ENCODE results near the gene DIPK1C. TPM values are rescaled to one million over a fixed set of nuclear protein-coding genes. Genes with fewer than 3 reads are reported as not detected.

The DIPK1C gene
- total RNA-seq, 4 donors from 2014 or later: 0.12 to 9.1 TPM; not detected in 2

GRCh38 chr18:74465775-74466174 lies 8.7 kb upstream of the DIPK1C start:
- DNase-seq: no peak
- intact Hi-C loops (cut with DNase I; ENCODE audit: low total_unique reads): no loop called here
- H3K27ac ChIP-seq: no peak overlapping the region

GRCh38 chr18:74463983-74464382 lies 6.9 kb upstream of the DIPK1C start:
- intact Hi-C loops (cut with DNase I; ENCODE audit: low total_unique reads): no loop called here
- DNase-seq: no peak
- no peaks in the 10 kb centered on the region for H3K36me3 ChIP-seq
- no peak overlapping the region for H3K27ac ChIP-seq
- TF ChIP-seq CTCF (IDR thresholded peaks at IDR 0.05) (no peak), POLR2A (IDR thresholded peaks at IDR 0.05) (no peak)
- H3K27me3 ChIP-seq: no peaks in the 10 kb centered on the region
- H3K4me3 ChIP-seq: no peak overlapping the region
- no peaks in the 10 kb centered on the region for H3K9me3 ChIP-seq
- peaks cover 0 to under 1% of the 10 kb centered on the region in 2 donors for H3K4me1 ChIP-seq

More at GRCh38 chr18:74465775-74466174, 8.7 kb upstream of the DIPK1C start:
- no peak for TF ChIP-seq CTCF (IDR thresholded peaks at IDR 0.05)
- H3K36me3 ChIP-seq: no peaks in the 10 kb centered on the region
- H3K9me3 ChIP-seq: no peaks in the 10 kb centered on the region
- no peak overlapping the region for H3K4me3 ChIP-seq
- H3K27me3 ChIP-seq: no peaks in the 10 kb centered on the region
- peaks cover 0 to 4% of the 10 kb centered on the region in 2 donors for H3K4me1 ChIP-seq

GRCh38 chr18:74463254-74463653 lies 6.1 kb upstream of the DIPK1C start:
- Histone ChIP-seq H3K4me1 (no peaks in the 10 kb centered on the region), H3K4me3 (no peak overlapping the region), H3K36me3 (no peaks in the 10 kb centered on the region), H3K27ac (no peak overlapping the region), H3K27me3 (no peaks in the 10 kb centered on the region), H3K9me3 (no peaks in the 10 kb centered on the region)
- TF ChIP-seq POLR2A (IDR thresholded peaks at IDR 0.05) (no peak), CTCF (IDR thresholded peaks at IDR 0.05) (no peak)
- DNase-seq: no peak
- intact Hi-C loops (cut with DNase I; ENCODE audit: low total_unique reads): no loop called here

GRCh38 chr18:74460825-74461224 lies 3.7 kb upstream of the DIPK1C start:
- intact Hi-C loops (cut with DNase I; ENCODE audit: low total_unique reads): no loop called here
- H3K4me1 ChIP-seq: peaks cover 0 to 7% of the 10 kb centered on the region in 2 donors
- no peak for TF ChIP-seq POLR2A (IDR thresholded peaks at IDR 0.05)
- no peak for TF ChIP-seq CTCF (IDR thresholded peaks at IDR 0.05)
- peaks cover 0 to 9% of the 10 kb centered on the region in 2 donors for H3K27me3 ChIP-seq
- H3K9me3 ChIP-seq: no peaks in the 10 kb centered on the region
- no peaks in the 10 kb centered on the region for H3K36me3 ChIP-seq
- no peak overlapping the region for H3K4me3 ChIP-seq
- no peak for DNase-seq
- no peak overlapping the region for H3K27ac ChIP-seq

GRCh38 chr18:74459889-74460288 lies 2.8 kb upstream of the DIPK1C start:
- DNase-seq: no peak
- Histone ChIP-seq H3K27me3 (peaks cover 0 to 13% of the 10 kb centered on the region in 2 donors), H3K4me1 (peaks cover 0 to 7% of the 10 kb centered on the region in 2 donors), H3K4me3 (no peak overlapping the region), H3K36me3 (no peaks in the 10 kb centered on the region), H3K9me3 (no peaks in the 10 kb centered on the region), H3K27ac (no peak overlapping the region)
- TF ChIP-seq CTCF (IDR thresholded peaks at IDR 0.05) (no peak), POLR2A (IDR thresholded peaks at IDR 0.05) (no peak)
- intact Hi-C loops (cut with DNase I; ENCODE audit: low total_unique reads): no loop called here
